ENCODE results near the gene HECA.

- TF ChIP-seq CTCF (conservative IDR thresholded peaks at IDR 0.05; ENCODE audit: low read depth in 2 of 2): peak; percentile 20 to 31; a peak in 1 of 4 replicates
- no peak for TF ChIP-seq EZH2 (IDR thresholded peaks at IDR 0.05; ENCODE audit: low read depth, unreplicated experiment)
- no peak for TF ChIP-seq POLR2AphosphoS5 (IDR thresholded peaks at IDR 0.05; ENCODE audit: low read depth)
- TF ChIP-seq ZNF114 (CRISPR knock-in tag; IDR thresholded peaks at IDR 0.05): no peak
- no peak for TF ChIP-seq REST (IDR thresholded peaks at IDR 0.05; ENCODE audit: unreplicated experiment)
- no peak for TF ChIP-seq EZH2phosphoT487 (IDR thresholded peaks at IDR 0.05; ENCODE audit: unreplicated experiment)
- TF ChIP-seq ETS1 (IDR thresholded peaks at IDR 0.05): no peak
Observed at GRCh38 chr6:139173172-139173571, 38.3 kb downstream of the HECA start.

Measured in GM23338 (cell line).